Right lobe of liver (tissue), 6 donors: ENCODE results near the gene FAM117B. TPM values are rescaled to one million over a fixed set of nuclear protein-coding genes. Genes with fewer than 3 reads are reported as not detected.

Experiments
- ATAC-seq, 4 donors: fragments of 200-7000 bp; cut with Tn5 transposase; one replicate each; pipeline ENCODE4 v1.9.1; 2020; ENCODE audit warnings: mild to moderate bottlenecking in 4 of 4, moderate library complexity in 4 of 4
- DNase-seq, 3 donors: peaks; one replicate each; pipeline ENCODE4 v3.0.0-alpha.2; 2020
- H3K27ac ChIP-seq, 3 donors: fragments of 200-600 bp; one replicate each; pipeline ENCODE4 v1.8.0; 2022
- H3K27me3 ChIP-seq, 2 donors: fragments of 200-600 bp; one replicate each; pipeline ENCODE4 v1.8.0; 2022
- H3K36me3 ChIP-seq, 4 donors: fragments of 200-600 bp; sonication (generic) in 1 of 4; one replicate each; pipeline versions ENCODE4 v1.5.1 to v1.8.0; 2017 to 2022; ENCODE audit warnings: control low read depth in 1 of 4
- H3K4me1 ChIP-seq, 4 donors: fragments of 200-600 bp; sonication (generic) in 1 of 4; one replicate each; pipeline versions ENCODE4 v1.5.1 to v1.8.0; 2017 to 2022; ENCODE audit warnings: control low read depth in 1 of 4
- H3K4me3 ChIP-seq, 3 donors: fragments of 200-600 bp; one replicate each; pipeline ENCODE4 v1.8.0; 2022
- H3K9me3 ChIP-seq, 4 donors: fragments of 200-600 bp; sonication (generic) in 1 of 4; one replicate each; pipeline versions ENCODE4 v1.5.1 to v1.8.0; 2017 to 2022; ENCODE audit warnings: control low read depth in 1 of 4
- CTCF ChIP-seq, 4 donors: fragments of 200-600 bp in 3 of 4; fragments of 450-650 bp in 1 of 4; IDR thresholded peaks; one replicate each; pipeline versions ENCODE4 v1.5.1 to v1.8.0; 2016 to 2022; ENCODE audit warnings: antibody characterized with exemption in 4 of 4, mild to moderate bottlenecking in 2 of 4
- POLR2A ChIP-seq: fragments of 450-650 bp; IDR thresholded peaks from one replicate; pipeline ENCODE4 v1.6.1; 2017; ENCODE audit warnings: antibody characterized with exemption, mild to moderate bottlenecking
- WGBS: methylation state at CpG from one replicate; pipeline ENCODE4 v1.1.6; 2018; ENCODE audit warnings: low coverage, low lambda C conversion rate; ENCODE audit not compliant: insufficient coverage; ENCODE audit errors: missing lambda C conversion rate; 5-methylcytosine and 5-hydroxymethylcytosine counted together
- intact Hi-C, 2 donors: fragments of 100-400 bp; cut with DNase I; formaldehyde crosslinking; loops; one replicate each; pipeline versions ENCODE4 v1.11.2 to v1.14.1; 2022
- total RNA-seq, 6 experiments: library from RNA; depleted of rRNA in 2 of 6; stranded (reverse); fragments of >200 nt in 2 of 6; fragmentation: NEBNext Ultra II Directional in 3 of 6; extraction: Animal tissue kit (Norgen Biotek cat#: 25700) in 3 of 6; gene quantifications; one replicate each; pipeline versions ENCODE4 v1.1.0 to v1.2.4, GENCODE V29; 2016 to 2023
- donor health status: DM: no; HTN: yes; CAD: no.
- donor health status: DM: no; HTN: no; CAD: no.
- donor health status: DM: no; HTN: no; CAD: no.
- donor health status: DM: no; HTN: yes; CAD: no.
- donor health status: DM: no; HTN: yes; CAD: no.

The FAM117B gene
- total RNA-seq, 6 experiments from 2014 or later: 1.8 to 2.8 (median 2.3) TPM

- ATAC-seq (no peak), DNase-seq (no peak)
- Histone ChIP-seq H3K4me1 (peaks cover 0 to 4% (median 0%) of the 10 kb centered on the region in 4 donors), H3K4me3 (no peak overlapping the region), H3K27me3 (no peaks in the 10 kb centered on the region), H3K36me3 (peaks cover 0 to 3% (median 0%) of the 10 kb centered on the region in 4 donors), H3K9me3 (no peaks in the 10 kb centered on the region), H3K27ac (no peak overlapping the region)
- intact Hi-C loops: no loop called here
- TF ChIP-seq POLR2A (no peak), CTCF (IDR thresholded peaks at IDR 0.05) (no peak)
Measured at GRCh38 chr2:202769201-202769600, 134.4 kb downstream of the FAM117B start.

GRCh38 chr2:202771336-202771735, 136.6 kb downstream of the FAM117B start:
- Histone ChIP-seq H3K9me3 (no peaks in the 10 kb centered on the region), H3K4me3 (no peak overlapping the region), H3K27ac (no peak overlapping the region), H3K27me3 (no peaks in the 10 kb centered on the region), H3K36me3 (peaks cover 0 to 3% (median 0%) of the 10 kb centered on the region in 4 donors), H3K4me1 (peaks cover 0 to 4% (median 0%) of the 10 kb centered on the region in 4 donors)
- no peak for DNase-seq
- ATAC-seq: no peak
- WGBS: 89% methylated on average over 1 of the region's 1 CpG
- intact Hi-C loops: no loop called here
- no peak for TF ChIP-seq POLR2A
- no peak for TF ChIP-seq CTCF (IDR thresholded peaks at IDR 0.05)

GRCh38 chr2:202771741-202772460, 137.1 kb downstream of the FAM117B start:
- TF ChIP-seq CTCF (IDR thresholded peaks at IDR 0.05): no peak
- TF ChIP-seq POLR2A: no peak
- ATAC-seq: no peak
- Histone ChIP-seq H3K4me1 (peaks cover 0 to 4% (median 0%) of the 10 kb centered on the region in 4 donors), H3K27ac (no peak overlapping the region), H3K9me3 (no peaks in the 10 kb centered on the region), H3K27me3 (no peaks in the 10 kb centered on the region), H3K4me3 (no peak overlapping the region), H3K36me3 (peaks cover 0 to 3% (median 0%) of the 10 kb centered on the region in 4 donors)
- DNase-seq: no peak
- intact Hi-C loops: no loop called here
- WGBS: 72% methylated on average over 7 of the region's 7 CpGs

- no peak for ATAC-seq
- Histone ChIP-seq H3K27ac (no peak overlapping the region), H3K4me1 (peaks cover 0 to 2% (median 0%) of the 10 kb centered on the region in 4 donors), H3K27me3 (no peaks in the 10 kb centered on the region), H3K9me3 (no peaks in the 10 kb centered on the region), H3K4me3 (no peak overlapping the region), H3K36me3 (peaks cover 0 to 3% (median 0%) of the 10 kb centered on the region in 4 donors)
- no peak for DNase-seq
- intact Hi-C loops: no loop called here
- TF ChIP-seq CTCF (IDR thresholded peaks at IDR 0.05) (no peak), POLR2A (no peak)
- WGBS: 90% methylated on average over 6 of the region's 6 CpGs
Measured at GRCh38 chr2:202773301-202773973, 138.7 kb downstream of the FAM117B start.
